Astrocyte (in vitro differentiated cells and primary cell): Measurements from ENCODE around the gene TBC1D14. TPM values are rescaled to one million over a fixed set of nuclear protein-coding genes. Genes with fewer than 3 reads are reported as not detected.

Experiments
- DNase-seq: peaks from one replicate; pipeline ENCODE4 v3.0.0-alpha.2; 2010; ENCODE audit warnings: low read depth
- FAIRE-seq: peaks from 2 replicates; lab custom pipeline; 2011; peaks lifted over from hg19 to GRCh38; lab: Jason Lieb, UNC
- H2AFZ ChIP-seq: 2 replicates; pipeline ENCODE4 v1.6.0; 2012; ENCODE audit warnings: low read depth, low read length, inconsistent platforms
- H3K27ac ChIP-seq: 2 replicates; pipeline ENCODE4 v1.5.1; 2011; ENCODE audit warnings: low read depth, low read length, inconsistent platforms
- H3K27me3 ChIP-seq: 2 replicates; pipeline ENCODE4 v1.6.0; 2011; ENCODE audit warnings: low read length, inconsistent platforms; ENCODE audit not compliant: insufficient read depth
- H3K36me3 ChIP-seq: 2 replicates; pipeline ENCODE4 v1.5.1; 2011; ENCODE audit warnings: low read length, inconsistent platforms; ENCODE audit not compliant: insufficient read depth
- H3K4me1 ChIP-seq: 2 replicates; pipeline ENCODE4 v1.5.1; 2011; ENCODE audit warnings: low read length, inconsistent platforms; ENCODE audit not compliant: insufficient read depth
- H3K4me2 ChIP-seq: 2 replicates; pipeline ENCODE4 v1.6.0; 2012; ENCODE audit warnings: low read length, inconsistent platforms
- H3K4me3 ChIP-seq: 2 replicates; pipeline ENCODE4 v1.5.1; 2011; ENCODE audit warnings: low read depth, mild to moderate bottlenecking, low read length, inconsistent platforms; ENCODE audit not compliant: insufficient read depth
- H3K79me2 ChIP-seq: 2 replicates; pipeline ENCODE4 v1.6.0; 2012; ENCODE audit warnings: mild to moderate bottlenecking, low read length, inconsistent platforms; ENCODE audit not compliant: insufficient read depth
- H3K9ac ChIP-seq: 2 replicates; pipeline ENCODE4 v1.6.0; 2012; ENCODE audit warnings: mild to moderate bottlenecking, low read length, inconsistent platforms
- H3K9me3 ChIP-seq: 2 replicates; pipeline ENCODE4 v1.5.1; 2012; ENCODE audit warnings: low read depth, mild to moderate bottlenecking, low read length, inconsistent platforms; ENCODE audit not compliant: insufficient read depth
- H4K20me1 ChIP-seq: 2 replicates; pipeline ENCODE4 v1.6.0; 2012; ENCODE audit warnings: low read length, inconsistent platforms; ENCODE audit not compliant: insufficient read depth
- H3K27ac Mint-ChIP-seq: one replicate; pipeline ENCODE4 v1.8.0; 2021; ENCODE audit warnings: mild to moderate bottlenecking, mixed read lengths; ENCODE audit not compliant: unreplicated experiment
- H3K27me3 Mint-ChIP-seq: one replicate; pipeline ENCODE4 v1.8.0; 2021; ENCODE audit warnings: low read depth, mixed read lengths; ENCODE audit not compliant: unreplicated experiment
- H3K36me3 Mint-ChIP-seq: one replicate; pipeline ENCODE4 v1.8.0; 2021; ENCODE audit warnings: low read depth, mixed read lengths; ENCODE audit not compliant: unreplicated experiment
- H3K4me1 Mint-ChIP-seq: one replicate; pipeline ENCODE4 v1.8.0; 2021; ENCODE audit warnings: low read depth, mixed read lengths; ENCODE audit not compliant: unreplicated experiment
- H3K4me3 Mint-ChIP-seq: one replicate; pipeline ENCODE4 v1.8.0; 2021; ENCODE audit warnings: mild to moderate bottlenecking, moderate library complexity, mixed read lengths; ENCODE audit not compliant: unreplicated experiment
- H3K9me3 Mint-ChIP-seq: one replicate; pipeline ENCODE4 v1.8.0; 2021; ENCODE audit warnings: mild to moderate bottlenecking, mixed read lengths; ENCODE audit not compliant: unreplicated experiment
- CTCF ChIP-seq: IDR thresholded peaks from 2 replicates; pipeline ENCODE4 v1.5.1; 2011; ENCODE audit warnings: low read depth, mild to moderate bottlenecking, inconsistent platforms, low read length, moderate library complexity; ENCODE audit not compliant: insufficient read depth
- EZH2 ChIP-seq: IDR thresholded peaks from 2 replicates; pipeline ENCODE4 v1.6.1; 2012; ENCODE audit warnings: mild to moderate bottlenecking, low read length, inconsistent platforms; ENCODE audit not compliant: insufficient read depth
- total RNA-seq: library from RNA; stranded (reverse); gene quantifications from 2 replicates; pipeline ENCODE4 v1.2.1, GENCODE V29; 2021

The TBC1D14 gene
- total RNA-seq, 1 donor from 2014 or later, result 30.4 TPM

DNA sequence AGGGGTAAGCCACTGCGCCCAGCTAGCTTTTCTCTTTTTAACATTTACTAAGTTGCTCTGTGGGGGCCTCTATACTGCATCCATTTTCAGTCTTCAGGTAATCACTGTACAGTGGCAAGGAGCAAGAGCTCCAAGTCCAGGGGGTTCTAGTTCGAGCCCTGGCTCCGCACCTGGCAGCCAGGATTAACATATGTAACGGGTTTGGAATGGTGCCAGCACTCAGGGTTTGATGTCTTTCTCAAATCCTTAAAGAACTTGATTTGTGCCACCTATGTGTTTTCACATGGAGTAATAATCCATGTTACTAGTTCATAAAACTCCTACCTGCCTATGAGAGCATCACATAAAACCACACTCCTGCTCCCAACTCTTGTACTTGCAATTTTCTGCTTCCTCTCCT is 153.7 kb downstream of the TBC1D14 start:
- Mint-ChIP-seq H3K4me1 (peaks cover 3% of the 10 kb centered on the region), H3K27me3 (no peaks in the 10 kb centered on the region), H3K36me3 (peaks cover 13% of the 10 kb centered on the region), H3K9me3 (no peaks in the 10 kb centered on the region), H3K27ac (no peak overlapping the region), H3K4me3 (no peak overlapping the region)
- peaks cover 42% of the 10 kb centered on the region for H3K79me2 ChIP-seq
- no peaks in the 10 kb centered on the region for H3K9me3 ChIP-seq
- peaks cover 72% of the 10 kb centered on the region for H4K20me1 ChIP-seq
- no peak overlapping the region for H3K4me2 ChIP-seq
- H3K4me3 ChIP-seq, result no peak overlapping the region
- no peak overlapping the region for H2AFZ ChIP-seq
- no peak overlapping the region for H3K27ac ChIP-seq
- H3K36me3 ChIP-seq, result peaks cover 46% of the 10 kb centered on the region
- H3K27me3 ChIP-seq, result no peaks in the 10 kb centered on the region
- FAIRE-seq (no peak), DNase-seq (no peak)
- TF ChIP-seq CTCF, result no peak
- no peak for TF ChIP-seq EZH2
- no peak overlapping the region for H3K9ac ChIP-seq
- H3K4me1 ChIP-seq, result peaks cover 10% of the 10 kb centered on the region

GRCh38 chr4:7066006-7066405 is 156.4 kb downstream of the TBC1D14 start:
- Histone ChIP-seq H3K27ac (no peak overlapping the region), H4K20me1 (peaks cover 55% of the 10 kb centered on the region), H3K4me3 (no peak overlapping the region), H3K9ac (no peak overlapping the region), H3K27me3 (no peaks in the 10 kb centered on the region), H3K4me1 (peaks cover 16% of the 10 kb centered on the region), H3K79me2 (peaks cover 42% of the 10 kb centered on the region), H3K36me3 (peaks cover 24% of the 10 kb centered on the region), H3K9me3 (no peaks in the 10 kb centered on the region), H2AFZ (no peak overlapping the region), H3K4me2 (no peak overlapping the region)
- Mint-ChIP-seq H3K27ac (no peak overlapping the region), H3K4me1 (peaks cover 3% of the 10 kb centered on the region), H3K36me3 (peaks cover 12% of the 10 kb centered on the region), H3K9me3 (no peaks in the 10 kb centered on the region), H3K27me3 (peaks cover 6% of the 10 kb centered on the region), H3K4me3 (peak overlapping the region; percentile 94)
- DNase-seq (no peak), FAIRE-seq (no peak)
- TF ChIP-seq CTCF (no peak), EZH2 (no peak)

DNA sequence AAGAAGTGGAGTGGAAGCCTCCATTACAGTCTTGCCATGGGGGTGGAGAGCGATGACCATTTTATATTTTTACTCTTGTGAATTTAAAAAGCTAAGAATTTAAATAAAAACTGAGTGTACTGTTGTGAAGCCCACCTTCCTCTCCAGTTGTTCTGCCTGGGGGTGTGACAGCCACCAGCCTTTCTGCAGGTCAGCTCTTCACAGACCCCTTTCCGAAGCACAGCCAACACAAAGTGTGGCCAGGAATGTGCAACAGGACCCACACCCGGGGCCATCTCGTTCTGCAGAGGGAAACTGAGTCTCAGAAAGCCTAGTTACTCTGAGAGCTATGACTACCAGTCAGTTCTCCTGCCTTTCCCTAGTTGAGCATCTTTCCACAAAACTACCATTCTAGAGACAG is 156.9 kb downstream of the TBC1D14 start:
- Histone ChIP-seq H3K9ac (peak overlapping the region; percentile 87), H3K4me2 (peak overlapping the region; percentile 99), H3K27me3 (no peaks in the 10 kb centered on the region), H3K4me1 (peaks cover 16% of the 10 kb centered on the region), H3K4me3 (peak overlapping the region; percentile 72), H3K79me2 (peaks cover 42% of the 10 kb centered on the region), H3K9me3 (no peaks in the 10 kb centered on the region), H2AFZ (no peak overlapping the region), H3K27ac (no peak overlapping the region), H4K20me1 (peaks cover 50% of the 10 kb centered on the region), H3K36me3 (peaks cover 19% of the 10 kb centered on the region)
- Mint-ChIP-seq H3K27me3 (peaks cover 11% of the 10 kb centered on the region), H3K27ac (no peak overlapping the region), H3K9me3 (no peaks in the 10 kb centered on the region), H3K36me3 (peaks cover 8% of the 10 kb centered on the region), H3K4me1 (peaks cover 3% of the 10 kb centered on the region), H3K4me3 (peak overlapping the region; percentile 94)
- FAIRE-seq (no peak), DNase-seq (no peak)
- TF ChIP-seq EZH2, result no peak
- TF ChIP-seq CTCF, result no peak
